CD4-positive, alpha-beta T cell (primary cell): ENCODE measurements around the gene CAT. TPM values are rescaled to one million over a fixed set of nuclear protein-coding genes. Genes with fewer than 3 reads are reported as not detected.

Experiments
- ATAC-seq: fragments of 200-7000 bp; cut with Tn5 transposase; one replicate; pipeline ENCODE4 v1.10.0; 2022; ENCODE audit warnings: mild to moderate bottlenecking; ENCODE audit not compliant: poor library complexity
- CTCF ChIA-PET: fragments of 350-600 bp; sonication (Branson Sonifier 250); formaldehyde crosslinking; loops from one replicate; lab custom pipeline; 2021; ENCODE audit warnings: antibody characterized with exemption, inconsistent platforms; lab: Charles Lee
- POLR2A ChIA-PET: fragments of 350-600 bp; sonication (Branson Sonifier 250); formaldehyde crosslinking; loops from one replicate; lab custom pipeline; 2021; ENCODE audit warnings: antibody characterized with exemption, inconsistent platforms; lab: Charles Lee
- DNase-seq, 14 experiments: peaks; one replicate each; pipeline ENCODE4 v3.0.0-alpha.2; 2013 to 2020; ENCODE audit warnings: mixed read lengths in 2 of 14
- H3K27ac ChIP-seq, 2 donors: one replicate each; pipeline versions ENCODE4 v1.5.1 to v1.7.0; 2013; ENCODE audit warnings: low read length in 2 of 2, low read depth in 1 of 2, mild to moderate bottlenecking in 1 of 2
- H3K27me3 ChIP-seq, 2 experiments: 1 replicate in 1 of 2; 2 replicates in 1 of 2; pipeline versions ENCODE4 v1.6.1 to v1.7.0; 2013; ENCODE audit warnings: low read length in 2 of 2, control low read depth in 1 of 2, mild to moderate bottlenecking in 1 of 2, moderate library complexity in 1 of 2; ENCODE audit not compliant: insufficient read depth in 2 of 2, control insufficient read depth in 1 of 2
- H3K36me3 ChIP-seq: one replicate; pipeline ENCODE4 v1.6.1; 2013; ENCODE audit warnings: low read length, control low read depth; ENCODE audit not compliant: insufficient read depth
- H3K4me1 ChIP-seq: one replicate; pipeline ENCODE4 v1.6.1; 2013; ENCODE audit warnings: low read length, control low read depth; ENCODE audit not compliant: insufficient read depth
- H3K4me3 ChIP-seq: one replicate; pipeline ENCODE4 v1.5.1; 2013; ENCODE audit warnings: mild to moderate bottlenecking, low read length, moderate library complexity
- H3K9me3 ChIP-seq, 2 experiments: 1 replicate in 1 of 2; 2 replicates in 1 of 2; pipeline versions ENCODE4 v1.6.1 to v1.7.0; 2013; ENCODE audit warnings: low read length in 2 of 2, mild to moderate bottlenecking in 2 of 2, control low read depth in 1 of 2, moderate library complexity in 1 of 2; ENCODE audit not compliant: control insufficient read depth in 1 of 2, insufficient read depth in 1 of 2
- H3K27ac Mint-ChIP-seq: one replicate; pipeline ENCODE4 v1.8.0; 2020; ENCODE audit warnings: mixed read lengths
- H3K27me3 Mint-ChIP-seq: one replicate; pipeline ENCODE4 v1.8.0; 2021; ENCODE audit warnings: mixed read lengths
- H3K36me3 Mint-ChIP-seq: one replicate; pipeline ENCODE4 v1.8.0; 2021; ENCODE audit warnings: low read depth, mixed read lengths
- H3K4me1 Mint-ChIP-seq: one replicate; pipeline ENCODE4 v1.8.0; 2021; ENCODE audit warnings: low read depth, mixed read lengths
- H3K4me3 Mint-ChIP-seq: one replicate; pipeline ENCODE4 v1.8.0; 2020; ENCODE audit warnings: mild to moderate bottlenecking, mixed read lengths
- H3K9me3 Mint-ChIP-seq: one replicate; pipeline ENCODE4 v1.8.0; 2020; ENCODE audit warnings: mixed read lengths
- intact Hi-C, 2 experiments: fragments of 100-400 bp; cut with DNase I in 1 of 2; cut with micrococcal nuclease in 1 of 2; formaldehyde crosslinking; loops; one replicate each; pipeline versions ENCODE4 v1.15.1 to v1.9.0; 2023 to 2025; cut with DNase I, micrococcal nuclease
- total RNA-seq, 174 experiments: library from RNA in 2 of 174; stranded (reverse) in 2 of 174; gene quantifications; one replicate each; pipeline ENCODE4 v1.2.3 and lab custom pipeline; 2021 to 2026
- TF ChIP-seq, protein P1 (sequence below): fragments of 200-600 bp; IDR thresholded peaks from one replicate; pipeline ENCODE4 v1.8.0; 2022; ENCODE audit warnings: antibody characterized with exemption, mild to moderate bottlenecking

The CAT gene
- total RNA-seq, 2 experiments from 2014 or later = 8.5 to 9.8 TPM

DNA sequence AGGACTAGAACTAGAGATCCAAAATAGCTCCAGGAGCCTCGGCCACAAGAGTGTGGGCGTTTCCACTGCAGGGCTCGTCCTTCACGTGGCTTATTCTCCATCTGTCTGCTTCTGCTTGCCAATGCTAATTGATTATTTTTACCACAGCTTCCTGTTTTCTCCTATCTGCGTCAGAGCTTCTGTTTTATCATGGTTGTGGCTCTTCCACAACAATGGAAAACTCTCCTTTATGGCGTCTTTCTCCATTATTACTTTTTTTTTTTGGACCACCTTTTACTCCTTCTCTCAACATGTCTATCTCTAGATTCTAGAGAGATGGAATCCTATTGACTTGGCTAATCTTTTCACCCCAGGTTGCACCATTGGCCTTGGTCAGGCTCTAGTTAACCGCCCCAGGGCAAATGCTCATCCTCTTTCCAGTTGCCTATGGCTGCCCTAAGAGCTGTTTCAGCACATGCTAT, 25.9 kb downstream of the CAT start:
- POLR2A ChIA-PET = no interaction called here
- Mint-ChIP-seq H3K9me3 (peaks cover 9% of the 10 kb centered on the region), H3K27me3 (no peaks in the 10 kb centered on the region), H3K4me1 (peaks cover 5% of the 10 kb centered on the region), H3K36me3 (peaks cover 92% of the 10 kb centered on the region), H3K4me3 (no peak overlapping the region), H3K27ac (peak overlapping the region; percentile 54)
- Histone ChIP-seq H3K4me3 (no peak overlapping the region), H3K4me1 (no peaks in the 10 kb centered on the region), H3K27me3 (no peaks in the 10 kb centered on the region), H3K36me3 (peaks cover 60% of the 10 kb centered on the region), H3K9me3 (peaks cover 6 to 9% of the 10 kb centered on the region in 2 experiments), H3K27ac (no peak overlapping the region)
- DNase-seq (peak in 1 of 14 experiments; percentile 9), ATAC-seq (no peak)
- intact Hi-C loops = no loop called here
- TF ChIP-seq, protein P1, sequence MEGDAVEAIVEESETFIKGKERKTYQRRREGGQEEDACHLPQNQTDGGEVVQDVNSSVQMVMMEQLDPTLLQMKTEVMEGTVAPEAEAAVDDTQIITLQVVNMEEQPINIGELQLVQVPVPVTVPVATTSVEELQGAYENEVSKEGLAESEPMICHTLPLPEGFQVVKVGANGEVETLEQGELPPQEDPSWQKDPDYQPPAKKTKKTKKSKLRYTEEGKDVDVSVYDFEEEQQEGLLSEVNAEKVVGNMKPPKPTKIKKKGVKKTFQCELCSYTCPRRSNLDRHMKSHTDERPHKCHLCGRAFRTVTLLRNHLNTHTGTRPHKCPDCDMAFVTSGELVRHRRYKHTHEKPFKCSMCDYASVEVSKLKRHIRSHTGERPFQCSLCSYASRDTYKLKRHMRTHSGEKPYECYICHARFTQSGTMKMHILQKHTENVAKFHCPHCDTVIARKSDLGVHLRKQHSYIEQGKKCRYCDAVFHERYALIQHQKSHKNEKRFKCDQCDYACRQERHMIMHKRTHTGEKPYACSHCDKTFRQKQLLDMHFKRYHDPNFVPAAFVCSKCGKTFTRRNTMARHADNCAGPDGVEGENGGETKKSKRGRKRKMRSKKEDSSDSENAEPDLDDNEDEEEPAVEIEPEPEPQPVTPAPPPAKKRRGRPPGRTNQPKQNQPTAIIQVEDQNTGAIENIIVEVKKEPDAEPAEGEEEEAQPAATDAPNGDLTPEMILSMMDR = no peak
- CTCF ChIA-PET = interaction anchor here (1.2 kb wide), 1 partner anchor 656 kb away, joined by 3 read pairs; no protein-coding TSS in a partner anchor

DNA sequence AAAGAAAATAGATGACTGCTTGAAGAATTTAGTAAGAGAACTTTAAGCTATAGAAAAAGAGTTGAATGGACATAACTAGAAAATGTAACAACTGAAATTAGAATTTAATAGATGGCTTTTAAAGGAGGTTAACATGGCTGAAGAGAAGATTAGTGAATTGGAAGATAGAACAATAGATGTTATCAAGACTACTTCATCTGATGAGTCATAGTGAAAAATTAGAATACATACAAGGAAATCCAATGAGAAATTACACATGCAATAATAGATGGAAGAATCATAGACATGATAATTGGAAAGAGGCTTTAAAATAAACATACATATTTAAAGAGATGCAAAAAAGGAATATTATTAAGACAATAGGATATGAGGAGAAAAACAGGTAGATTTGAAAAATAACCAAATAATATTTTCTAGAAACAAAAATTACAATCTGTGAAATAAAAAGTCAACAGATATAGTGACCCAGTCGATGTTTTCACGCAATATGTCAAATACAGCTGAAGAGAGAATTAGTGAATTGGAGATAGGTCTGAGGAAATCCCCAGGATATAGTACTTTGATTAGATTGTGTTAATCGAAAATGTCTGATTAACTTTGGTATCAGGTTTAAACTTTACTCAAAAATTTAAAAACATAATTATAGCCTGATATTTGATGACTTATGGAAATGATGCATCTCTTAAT, 28.2 kb downstream of the CAT start:
- Histone ChIP-seq H3K36me3 (peaks cover 64% of the 10 kb centered on the region), H3K9me3 (peaks cover 6 to 9% of the 10 kb centered on the region in 2 experiments), H3K4me3 (no peak overlapping the region), H3K27me3 (no peaks in the 10 kb centered on the region), H3K27ac (no peak overlapping the region), H3K4me1 (no peaks in the 10 kb centered on the region)
- no peaks in the 10 kb centered on the region for H3K27me3 Mint-ChIP-seq
- DNase-seq = no peak
- intact Hi-C loops = no loop called here
- TF ChIP-seq, protein P1 = no peak
- H3K36me3 Mint-ChIP-seq = peaks cover 91% of the 10 kb centered on the region
- POLR2A ChIA-PET = no interaction called here
- CTCF ChIA-PET = interaction anchor here (1.0 to 2.6 kb wide), 3 partner anchors 26 to 293 kb away, joined by 3 to 11 read pairs (median 3); no protein-coding TSS in a partner anchor
- no peak overlapping the region for H3K27ac Mint-ChIP-seq
- H3K4me1 Mint-ChIP-seq = peaks cover 5% of the 10 kb centered on the region
- H3K9me3 Mint-ChIP-seq = peaks cover 9% of the 10 kb centered on the region
- no peak for ATAC-seq
- no peak overlapping the region for H3K4me3 Mint-ChIP-seq

DNA sequence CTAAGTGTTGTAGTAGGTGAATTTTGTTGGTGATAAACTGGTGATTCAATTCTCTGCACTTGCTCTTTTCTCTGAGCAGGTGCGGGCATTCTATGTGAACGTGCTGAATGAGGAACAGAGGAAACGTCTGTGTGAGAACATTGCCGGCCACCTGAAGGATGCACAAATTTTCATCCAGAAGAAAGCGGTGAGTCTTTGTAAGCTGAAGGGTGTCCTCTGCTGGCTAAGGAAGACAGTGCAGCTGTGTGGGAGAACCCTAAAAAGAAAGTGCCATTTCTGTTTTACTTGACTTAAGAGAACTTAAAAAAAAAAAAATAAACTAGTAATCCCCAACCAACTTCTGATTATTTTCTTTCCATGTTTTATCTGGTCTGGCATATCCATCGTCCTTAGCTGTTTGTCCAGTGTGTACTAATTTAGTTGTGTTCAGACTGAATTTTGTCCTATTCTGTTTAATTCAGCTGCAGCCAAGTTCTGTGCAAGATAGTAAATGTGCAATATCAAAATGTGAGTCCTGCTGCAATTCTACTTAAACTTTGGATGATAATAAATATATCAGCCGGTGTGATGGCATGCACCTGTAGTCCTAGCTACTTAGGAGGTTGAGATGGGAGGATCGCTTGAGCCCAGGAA, 29.6 kb downstream of the CAT start:
- Histone ChIP-seq H3K4me1 (no peaks in the 10 kb centered on the region), H3K36me3 (peaks cover 58% of the 10 kb centered on the region), H3K4me3 (no peak overlapping the region), H3K27me3 (no peaks in the 10 kb centered on the region), H3K27ac (no peak overlapping the region), H3K9me3 (peaks cover 6 to 9% of the 10 kb centered on the region in 2 experiments)
- H3K27ac Mint-ChIP-seq = no peak overlapping the region
- CTCF ChIA-PET = interaction anchor here (0.8 to 2.6 kb wide), 6 partner anchors 14 to 660 kb away, joined by 3 to 11 read pairs (median 3); partner anchors contain the start of gene ABTB2
- H3K4me1 Mint-ChIP-seq = peaks cover 5% of the 10 kb centered on the region
- DNase-seq = peak in 12 of 14 experiments; percentile 2 to 60 (median 18)
- ATAC-seq = peak; percentile 49
- POLR2A ChIA-PET = interaction anchor here (1.5 kb wide), 1 partner anchor 29 kb away, joined by 5 read pairs; the partner anchor contains the start of gene CAT
- H3K36me3 Mint-ChIP-seq = peaks cover 91% of the 10 kb centered on the region
- H3K4me3 Mint-ChIP-seq = no peak overlapping the region
- intact Hi-C loops = loop anchor here in 1 of 2 experiments (2.0 kb wide), 1 partner anchor 294 kb away; no protein-coding TSS in a partner anchor
- H3K27me3 Mint-ChIP-seq = no peaks in the 10 kb centered on the region
- H3K9me3 Mint-ChIP-seq = peaks cover 9% of the 10 kb centered on the region
- TF ChIP-seq, protein P1 = peak; percentile 57
